Measurements from ENCODE around the gene ZNF638. TPM values are rescaled to one million over a fixed set of nuclear protein-coding genes. Genes with fewer than 3 reads are reported as not detected.

The ZNF638 gene
- total RNA-seq, 1 donor from 2014 or later: 115 TPM

- ATAC-seq (no peak), DNase-seq (no peak)
- Histone ChIP-seq H3K36me3 (no peaks in the 10 kb centered on the region), H3K9me3 (no peaks in the 10 kb centered on the region), H3K27ac (no peak overlapping the region), H3K27me3 (ENCODE audit: low read depth) (no peaks in the 10 kb centered on the region), H3K4me1 (peaks cover 53% of the 10 kb centered on the region), H3K4me3 (no peak overlapping the region)
- no peak for TF ChIP-seq CTCF (IDR thresholded peaks at IDR 0.05)
- intact Hi-C loops (cut with DNase I): no loop called here
Measured at GRCh38 chr2:71341645-71342044, 10.1 kb downstream of the ZNF638 start.

- ATAC-seq: no peak
- Histone ChIP-seq H3K27me3 (ENCODE audit: low read depth) (no peaks in the 10 kb centered on the region), H3K27ac (no peak overlapping the region), H3K4me3 (no peak overlapping the region), H3K4me1 (peaks cover 9% of the 10 kb centered on the region), H3K9me3 (no peaks in the 10 kb centered on the region), H3K36me3 (peaks cover 28% of the 10 kb centered on the region)
- intact Hi-C loops (cut with DNase I): no loop called here
- DNase-seq: no peak
- TF ChIP-seq CTCF (IDR thresholded peaks at IDR 0.05): no peak
Measured at GRCh38 chr2:71346065-71346464, 14.5 kb downstream of the ZNF638 start.

- H3K9me3 ChIP-seq: no peaks in the 10 kb centered on the region
- ATAC-seq (peak in 1 of 2 donors; percentile 39), DNase-seq (no peak)
- no peaks in the 10 kb centered on the region for H3K27me3 ChIP-seq (ENCODE audit: low read depth)
- H3K4me3 ChIP-seq: no peak overlapping the region
- intact Hi-C loops (cut with DNase I): no loop called here
- H3K27ac ChIP-seq: no peak overlapping the region
- peaks cover 39% of the 10 kb centered on the region for H3K36me3 ChIP-seq
- TF ChIP-seq CTCF (IDR thresholded peaks at IDR 0.05): no peak
- no peaks in the 10 kb centered on the region for H3K4me1 ChIP-seq
Measured at GRCh38 chr2:71347517-71347916, 15.9 kb downstream of the ZNF638 start.

GRCh38 chr2:71348302-71348701 is 16.7 kb downstream of the ZNF638 start:
- TF ChIP-seq CTCF (IDR thresholded peaks at IDR 0.05): no peak
- ATAC-seq: no peak
- no peak overlapping the region for H3K4me3 ChIP-seq
- peaks cover 39% of the 10 kb centered on the region for H3K36me3 ChIP-seq
- H3K9me3 ChIP-seq: no peaks in the 10 kb centered on the region
- no peak overlapping the region for H3K27ac ChIP-seq
- H3K4me1 ChIP-seq: no peaks in the 10 kb centered on the region
- no peaks in the 10 kb centered on the region for H3K27me3 ChIP-seq (ENCODE audit: low read depth)
- DNase-seq: no peak
- intact Hi-C loops (cut with DNase I): no loop called here

- Histone ChIP-seq H3K4me3 (no peak overlapping the region), H3K4me1 (no peaks in the 10 kb centered on the region), H3K27me3 (ENCODE audit: low read depth) (no peaks in the 10 kb centered on the region), H3K27ac (no peak overlapping the region), H3K36me3 (peaks cover 77% of the 10 kb centered on the region), H3K9me3 (no peaks in the 10 kb centered on the region)
- intact Hi-C loops (cut with DNase I): no loop called here
- TF ChIP-seq CTCF (IDR thresholded peaks at IDR 0.05): no peak
- ATAC-seq (no peak), DNase-seq (no peak)
Measured at GRCh38 chr2:71353248-71353647, 21.7 kb downstream of the ZNF638 start.

Measured in lower lobe of right lung (tissue), 2 donors.